Measurements from ENCODE around the gene WDR26.

WDR26 gene

DNA sequence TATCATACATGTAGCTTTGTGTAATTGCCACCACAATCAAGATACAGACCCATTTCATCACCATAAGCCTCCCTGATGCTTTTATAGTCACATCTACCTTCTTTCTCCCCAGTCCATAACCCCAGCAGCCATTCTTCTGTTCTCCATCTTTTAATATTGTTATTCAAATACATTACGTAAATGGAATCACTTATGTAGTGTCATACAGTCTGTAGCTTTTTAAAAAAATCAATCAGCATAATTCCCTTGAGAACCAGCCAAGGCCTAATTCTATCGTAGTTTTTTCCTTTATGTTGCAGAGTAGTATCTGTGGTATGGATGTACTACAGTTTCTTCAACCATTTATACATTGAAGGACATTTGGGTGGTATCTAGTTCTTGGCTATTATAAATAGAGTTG is 31.6 kb upstream of the WDR26 start:
- TF ChIP-seq FOXP2 (optimal IDR thresholded peaks at IDR 0.05; ENCODE audit: borderline replicate concordance, extremely low read depth, extremely low read length, insufficient read depth) = no peak
- no peak for TF ChIP-seq SIN3A (IDR thresholded peaks at IDR 0.05; ENCODE audit: borderline replicate concordance, insufficient read depth, low read length)
- no peak for TF ChIP-seq REST (IDR thresholded peaks at IDR 0.05; ENCODE audit: insufficient read depth in 1 of 2, low read depth in 2 of 2, low read length in 2 of 2)
- no peak for TF ChIP-seq TAF1 (IDR thresholded peaks at IDR 0.05; ENCODE audit: borderline replicate concordance, insufficient read depth, low read length)
- TF ChIP-seq POLR2AphosphoS5 (IDR thresholded peaks at IDR 0.05; ENCODE audit: low read depth, low read length) = no peak

GRCh38 chr1:224459966-224460365 is 25.4 kb upstream of the WDR26 start:
- TF ChIP-seq SIN3A (IDR thresholded peaks at IDR 0.05; ENCODE audit: borderline replicate concordance, insufficient read depth, low read length) (no peak), POLR2AphosphoS5 (IDR thresholded peaks at IDR 0.05; ENCODE audit: low read depth, low read length) (no peak), FOXP2 (optimal IDR thresholded peaks at IDR 0.05; ENCODE audit: borderline replicate concordance, extremely low read depth, extremely low read length, insufficient read depth) (no peak), TAF1 (IDR thresholded peaks at IDR 0.05; ENCODE audit: borderline replicate concordance, insufficient read depth, low read length) (no peak), REST (IDR thresholded peaks at IDR 0.05; ENCODE audit: insufficient read depth in 1 of 2, low read depth in 2 of 2, low read length in 2 of 2) (no peak)

GRCh38 chr1:224458996-224459395 is 24.4 kb upstream of the WDR26 start:
- TF ChIP-seq REST (IDR thresholded peaks at IDR 0.05; ENCODE audit: insufficient read depth in 1 of 2, low read depth in 2 of 2, low read length in 2 of 2) = no peak
- no peak for TF ChIP-seq FOXP2 (optimal IDR thresholded peaks at IDR 0.05; ENCODE audit: borderline replicate concordance, extremely low read depth, extremely low read length, insufficient read depth)
- no peak for TF ChIP-seq SIN3A (IDR thresholded peaks at IDR 0.05; ENCODE audit: borderline replicate concordance, insufficient read depth, low read length)
- TF ChIP-seq TAF1 (IDR thresholded peaks at IDR 0.05; ENCODE audit: borderline replicate concordance, insufficient read depth, low read length) = no peak
- TF ChIP-seq POLR2AphosphoS5 (IDR thresholded peaks at IDR 0.05; ENCODE audit: low read depth, low read length) = no peak

DNA sequence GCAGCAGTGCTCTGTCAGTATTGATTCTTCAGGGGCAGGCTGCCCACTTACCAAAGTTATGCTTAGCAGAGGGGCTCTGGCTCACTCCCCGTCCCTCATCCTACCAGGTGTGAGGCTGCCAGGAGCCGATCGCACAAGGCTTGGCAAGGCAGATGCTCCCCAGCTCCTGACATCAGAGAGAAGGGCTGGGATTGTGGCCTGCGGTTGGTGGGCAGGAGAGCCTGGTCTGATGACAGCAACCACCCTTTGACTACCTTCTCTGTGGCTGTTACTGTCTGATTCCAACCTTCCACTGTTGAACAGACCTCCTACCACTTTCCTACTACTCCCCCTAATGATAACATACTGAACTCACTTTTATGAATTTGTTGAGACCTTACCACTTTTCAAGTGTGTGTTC is 23.7 kb upstream of the WDR26 start:
- TF ChIP-seq FOXP2 (optimal IDR thresholded peaks at IDR 0.05; ENCODE audit: borderline replicate concordance, extremely low read depth, extremely low read length, insufficient read depth) = no peak
- TF ChIP-seq REST (IDR thresholded peaks at IDR 0.05; ENCODE audit: insufficient read depth in 1 of 2, low read depth in 2 of 2, low read length in 2 of 2) = no peak
- no peak for TF ChIP-seq TAF1 (IDR thresholded peaks at IDR 0.05; ENCODE audit: borderline replicate concordance, insufficient read depth, low read length)
- TF ChIP-seq SIN3A (IDR thresholded peaks at IDR 0.05; ENCODE audit: borderline replicate concordance, insufficient read depth, low read length) = no peak
- TF ChIP-seq POLR2AphosphoS5 (IDR thresholded peaks at IDR 0.05; ENCODE audit: low read depth, low read length) = no peak

DNA sequence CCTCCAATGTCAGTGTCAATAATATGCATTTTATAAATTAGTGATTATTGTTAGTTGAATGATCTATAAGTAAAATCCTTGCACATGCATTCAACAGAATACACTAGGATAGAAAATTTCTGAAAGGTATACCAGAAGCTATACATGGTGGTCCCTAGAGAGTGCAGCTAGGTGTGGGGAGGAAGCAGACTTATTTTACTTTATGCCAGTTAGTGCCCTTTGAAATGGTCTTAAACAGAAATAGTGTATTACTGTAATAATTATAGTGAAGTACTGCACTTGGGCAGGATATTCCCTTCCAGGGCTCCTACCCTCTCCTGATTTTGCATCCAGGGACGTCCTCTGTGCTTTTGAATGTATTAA is 23.2 kb upstream of the WDR26 start:
- TF ChIP-seq SIN3A (IDR thresholded peaks at IDR 0.05; ENCODE audit: borderline replicate concordance, insufficient read depth, low read length) (no peak), FOXP2 (optimal IDR thresholded peaks at IDR 0.05; ENCODE audit: borderline replicate concordance, extremely low read depth, extremely low read length, insufficient read depth) (no peak), REST (IDR thresholded peaks at IDR 0.05; ENCODE audit: insufficient read depth in 1 of 2, low read depth in 2 of 2, low read length in 2 of 2) (no peak), POLR2AphosphoS5 (IDR thresholded peaks at IDR 0.05; ENCODE audit: low read depth, low read length) (no peak), TAF1 (IDR thresholded peaks at IDR 0.05; ENCODE audit: borderline replicate concordance, insufficient read depth, low read length) (no peak)

Measured in PFSK-1 (cell line).